Ishikawa (cell line): ENCODE measurements around the gene GSTM4.
A peak's percentile ranks its signal among the peaks of the same experiment; 100 is the strongest.

Experiments
- RAD21 ChIP-seq: IDR thresholded peaks from 2 replicates; pipeline ENCODE4 v1.6.1; 2012; ENCODE audit warnings: low read depth
- REST ChIP-seq: IDR thresholded peaks from 2 replicates; pipeline ENCODE4 v1.6.1; 2012; ENCODE audit warnings: low read depth, mild to moderate bottlenecking
- USF1 ChIP-seq: IDR thresholded peaks from 2 replicates; pipeline ENCODE4 v1.6.1; 2012

- TF ChIP-seq REST: no peak
- TF ChIP-seq RAD21: peak; percentile 80
- no peak for TF ChIP-seq USF1
Measured at GRCh38 chr1:109640285-109640865, 15.5 kb upstream of the GSTM4 start.
